GM18867 (cell line): Measurements from ENCODE around the gene MPND.

Experiments
- ATAC-seq: cut with Tn5 transposase; IDR thresholded peaks from one replicate; pipeline ENCODE4 v1.9.1; 2021; ENCODE audit warnings: mild to moderate bottlenecking, moderate library complexity; ENCODE audit not compliant: unreplicated experiment

MPND gene

GRCh38 chr19:4343370-4344307 is at the start of gene MPND:
MPND (plus strand) TSS chr19:4343562; CDS start chr19:4343594, 32 bp downstream.
- peak; percentile 58 for ATAC-seq

GRCh38 chr19:4294389-4294788 is 49.0 kb upstream of the MPND start:
- no peak for ATAC-seq

GRCh38 chr19:4295972-4296771 is 47.2 kb upstream of the MPND start:
- ATAC-seq = no peak

GRCh38 chr19:4297901-4298809 is 45.2 kb upstream of the MPND start:
- no peak for ATAC-seq

- ATAC-seq = no peak
Measured at GRCh38 chr19:4298810-4299550, 44.4 kb upstream of the MPND start.

GRCh38 chr19:4300589-4300988 is 42.8 kb upstream of the MPND start:
- ATAC-seq = no peak

- ATAC-seq = no peak
Measured at GRCh38 chr19:4301590-4302242, 41.6 kb upstream of the MPND start.

- no peak for ATAC-seq
Measured at GRCh38 chr19:4302243-4302640, 41.1 kb upstream of the MPND start, which contains the start of gene TMIGD2. TMIGD2 (minus strand) TSS chr19:4302389; CDS start chr19:4302385, 4 bp downstream.

GRCh38 chr19:4303819-4304537 is 39.4 kb upstream of the MPND start:
- ATAC-seq = no peak

- no peak for ATAC-seq
Measured at GRCh38 chr19:4304538-4305256, 38.7 kb upstream of the MPND start, which contains the start of gene FSD1. FSD1 (plus strand) TSS chr19:4304598; CDS start chr19:4304747, 149 bp downstream.

- no peak for ATAC-seq
Measured at GRCh38 chr19:4305257-4305612, 38.1 kb upstream of the MPND start.

- no peak for ATAC-seq
Measured at GRCh38 chr19:4305659-4306058, 37.7 kb upstream of the MPND start.

- no peak for ATAC-seq
Measured at GRCh38 chr19:4310247-4311121, 32.9 kb upstream of the MPND start.

- no peak for ATAC-seq
Measured at GRCh38 chr19:4313847-4314490, 29.4 kb upstream of the MPND start.

- ATAC-seq = no peak
Measured at GRCh38 chr19:4316956-4317355, 26.4 kb upstream of the MPND start.

GRCh38 chr19:4318460-4318859 is 24.9 kb upstream of the MPND start:
- ATAC-seq = no peak
